Measurements from ENCODE around the gene DNM2.

DNA sequence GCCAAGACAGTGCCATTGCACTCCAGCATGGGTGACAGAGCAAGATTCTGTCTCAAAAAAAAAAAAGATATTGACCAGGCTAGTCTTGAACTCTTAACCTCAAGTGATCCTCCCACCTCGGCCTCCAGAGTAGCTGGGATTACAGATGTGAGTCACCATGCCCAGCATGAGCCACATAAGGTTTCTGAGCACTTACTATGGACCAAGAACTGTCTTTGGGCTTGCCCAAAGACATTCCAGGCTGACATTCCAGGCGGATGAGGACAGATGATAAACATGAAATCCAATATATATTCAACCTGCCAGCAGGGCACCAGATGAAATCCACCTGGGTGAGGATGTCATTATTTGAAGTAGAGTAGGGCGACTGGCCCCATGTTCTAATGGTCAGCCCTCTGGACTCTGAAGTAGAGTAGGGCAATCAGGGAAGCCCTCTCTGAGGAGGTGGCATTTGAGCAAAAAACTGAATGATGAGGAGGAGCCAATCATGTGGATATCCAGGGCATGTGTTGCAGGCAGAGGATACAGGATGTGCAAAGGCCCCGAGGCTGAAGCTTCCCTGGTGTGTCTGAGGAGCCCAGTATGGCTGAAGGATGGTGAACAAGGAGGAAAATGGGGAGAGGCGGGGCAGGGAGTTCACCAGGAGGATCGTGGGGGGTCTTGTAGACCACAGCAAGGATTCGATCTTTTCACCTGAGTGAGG, 134.4 kb downstream of the DNM2 start:
- TF ChIP-seq, protein P1, sequence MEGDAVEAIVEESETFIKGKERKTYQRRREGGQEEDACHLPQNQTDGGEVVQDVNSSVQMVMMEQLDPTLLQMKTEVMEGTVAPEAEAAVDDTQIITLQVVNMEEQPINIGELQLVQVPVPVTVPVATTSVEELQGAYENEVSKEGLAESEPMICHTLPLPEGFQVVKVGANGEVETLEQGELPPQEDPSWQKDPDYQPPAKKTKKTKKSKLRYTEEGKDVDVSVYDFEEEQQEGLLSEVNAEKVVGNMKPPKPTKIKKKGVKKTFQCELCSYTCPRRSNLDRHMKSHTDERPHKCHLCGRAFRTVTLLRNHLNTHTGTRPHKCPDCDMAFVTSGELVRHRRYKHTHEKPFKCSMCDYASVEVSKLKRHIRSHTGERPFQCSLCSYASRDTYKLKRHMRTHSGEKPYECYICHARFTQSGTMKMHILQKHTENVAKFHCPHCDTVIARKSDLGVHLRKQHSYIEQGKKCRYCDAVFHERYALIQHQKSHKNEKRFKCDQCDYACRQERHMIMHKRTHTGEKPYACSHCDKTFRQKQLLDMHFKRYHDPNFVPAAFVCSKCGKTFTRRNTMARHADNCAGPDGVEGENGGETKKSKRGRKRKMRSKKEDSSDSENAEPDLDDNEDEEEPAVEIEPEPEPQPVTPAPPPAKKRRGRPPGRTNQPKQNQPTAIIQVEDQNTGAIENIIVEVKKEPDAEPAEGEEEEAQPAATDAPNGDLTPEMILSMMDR (conservative IDR thresholded peaks at IDR 0.05 in 1 of 2, IDR thresholded peaks at IDR 0.05 in 1 of 2; ENCODE audit: low read depth in 1 of 2, low read length in 2 of 2): no peak
- TF ChIP-seq EZH2 (IDR thresholded peaks at IDR 0.05; ENCODE audit: low read length, missing control alignments): no peak

Measured in fibroblast of lung (primary cell).